Small intestine (tissue), 7 donors: ENCODE measurements around the gene ST3GAL4. TPM values are rescaled to one million over a fixed set of nuclear protein-coding genes. Genes with fewer than 3 reads are reported as not detected.
"Not testable (repeated sequence)": the region's sequence is repeated elsewhere in the genome, so short reads cannot be mapped to it uniquely, and the experiment has no call there.

Experiments
- DNase-seq, 2 donors: peaks; one replicate each; pipeline versions ENCODE4 v3.0.0 to v3.0.0-alpha.2; 2013
- FAIRE-seq: peaks from 2 replicates; lab custom pipeline; 2012; peaks lifted over from hg19 to GRCh38; lab: Jason Lieb, UNC
- H3K27ac ChIP-seq, 3 donors: one replicate each; pipeline ENCODE4 v1.5.1; 2013; ENCODE audit warnings: low read length in 2 of 3, mild to moderate bottlenecking in 2 of 3, control low read depth in 1 of 3, inconsistent platforms in 1 of 3, low read depth in 1 of 3, moderate library complexity in 1 of 3
- H3K27me3 ChIP-seq, 3 donors: one replicate each; pipeline ENCODE4 v1.6.1; 2013; ENCODE audit warnings: low read length in 3 of 3, inconsistent platforms in 1 of 3; ENCODE audit not compliant: control insufficient read depth in 3 of 3, insufficient read depth in 3 of 3
- H3K36me3 ChIP-seq, 3 donors: one replicate each; pipeline ENCODE4 v1.6.1; 2013; ENCODE audit warnings: low read length in 3 of 3, inconsistent platforms in 1 of 3, low read depth in 1 of 3, mild to moderate bottlenecking in 1 of 3, moderate library complexity in 1 of 3; ENCODE audit not compliant: control insufficient read depth in 3 of 3, insufficient read depth in 2 of 3
- H3K4me1 ChIP-seq, 3 donors: one replicate each; pipeline ENCODE4 v1.6.1; 2013; ENCODE audit warnings: low read length in 2 of 3, inconsistent platforms in 1 of 3, low read depth in 1 of 3, mild to moderate bottlenecking in 1 of 3, moderate library complexity in 1 of 3; ENCODE audit not compliant: control insufficient read depth in 3 of 3, insufficient read depth in 2 of 3
- H3K4me3 ChIP-seq, 3 donors: one replicate each; pipeline ENCODE4 v1.5.1; 2013; ENCODE audit warnings: low read length in 3 of 3, control low read depth in 1 of 3, inconsistent platforms in 1 of 3, low read depth in 1 of 3, mild to moderate bottlenecking in 1 of 3, moderate library complexity in 1 of 3
- H3K9me3 ChIP-seq, 2 donors: one replicate each; pipeline ENCODE4 v1.6.1; 2013; ENCODE audit warnings: low read depth in 1 of 2, low read length in 1 of 2; ENCODE audit not compliant: control insufficient read depth in 2 of 2, insufficient read depth in 1 of 2
- WGBS, 3 donors: extraction: QIAGEN DNeasy Blood & Tissue Kit; methylation state at CpG; one replicate each; pipeline ENCODE4 v1.1.7; 2013; 5-methylcytosine and 5-hydroxymethylcytosine counted together
- polyA plus RNA-seq, 4 donors: library from polyadenylated mRNA; stranded (reverse) in 3 of 4; unstranded in 1 of 4; fragments of 200-250 nt in 3 of 4; fragments of 120-200 nt in 1 of 4; gene quantifications; one replicate each; pipeline versions ENCODE4 v1.2.1 to v1.2.3, GENCODE V29; 2013
- donor health status: healthy with polysubstance abuse.
- donor health status: control.
- donor health status: control.
- donor health status: Bipolar disorder and iron deficiency.
- donor health status: healthy.

Gene ST3GAL4
- polyA plus RNA-seq, 4 donors, result 1.6 to 11.6 (median 4.0) TPM

DNA sequence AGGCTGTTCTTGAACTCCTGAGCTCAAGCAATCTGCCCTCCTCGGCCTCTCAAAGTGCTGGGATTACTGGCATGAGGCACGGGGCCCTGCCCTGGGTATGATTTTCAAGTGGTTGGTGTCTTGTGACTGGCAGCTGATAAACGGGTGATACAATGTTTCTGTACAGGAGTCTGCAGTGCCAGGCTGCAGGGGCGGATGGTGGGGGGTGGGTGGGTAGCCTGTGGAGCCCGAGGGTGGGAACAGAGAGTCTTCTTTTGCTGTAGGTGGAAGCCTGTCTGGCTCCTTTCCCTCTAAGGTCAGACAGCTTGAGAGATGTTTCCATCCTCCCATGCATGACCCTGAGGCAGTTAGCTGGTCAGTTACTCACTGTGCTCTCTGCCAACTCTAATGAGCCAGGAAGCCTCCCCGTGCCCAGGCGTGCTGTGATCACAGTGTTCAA is 39.2 kb downstream of the ST3GAL4 start:
- not testable (repeated sequence) for H3K9me3 ChIP-seq, DNase-seq, FAIRE-seq, H3K27me3 ChIP-seq, H3K4me3 ChIP-seq, H3K27ac ChIP-seq, H3K4me1 ChIP-seq
- WGBS, 3 donors, result 64 to 78% (median 65%) methylated on average over 5 to 6 of the region's 7 CpGs
- H3K36me3 ChIP-seq, result peaks cover 0 to 10% (median 0%) of the 10 kb centered on the region in 3 donors

DNA sequence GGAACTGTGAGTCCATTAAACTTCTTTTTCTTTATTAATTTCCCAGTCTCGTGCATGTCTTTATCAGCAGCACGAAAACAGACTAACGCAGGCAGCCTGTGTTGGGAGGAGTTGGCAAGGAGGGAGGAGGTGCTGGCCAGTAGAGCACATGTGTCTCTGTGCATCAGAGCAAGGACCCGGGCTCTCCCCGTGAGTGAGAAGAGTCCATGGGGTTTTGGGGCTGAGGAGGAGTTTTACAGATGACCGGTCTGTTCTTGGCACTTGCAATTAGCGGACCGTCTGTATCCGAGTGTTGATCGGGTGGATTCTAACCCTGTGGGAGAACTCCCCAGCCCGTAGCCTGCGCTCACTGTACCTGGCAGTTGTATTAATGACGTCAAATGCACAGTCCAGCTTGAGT is 40.3 kb downstream of the ST3GAL4 start:
- not testable (repeated sequence) for H3K4me1 ChIP-seq, FAIRE-seq, DNase-seq, H3K27ac ChIP-seq, H3K4me3 ChIP-seq, H3K27me3 ChIP-seq, H3K9me3 ChIP-seq
- 78 to 88% (median 85%) methylated on average over 8 to 10 of the region's 13 CpGs for WGBS, 3 donors
- H3K36me3 ChIP-seq, result peaks cover 0 to 10% (median 0%) of the 10 kb centered on the region in 3 donors

DNA sequence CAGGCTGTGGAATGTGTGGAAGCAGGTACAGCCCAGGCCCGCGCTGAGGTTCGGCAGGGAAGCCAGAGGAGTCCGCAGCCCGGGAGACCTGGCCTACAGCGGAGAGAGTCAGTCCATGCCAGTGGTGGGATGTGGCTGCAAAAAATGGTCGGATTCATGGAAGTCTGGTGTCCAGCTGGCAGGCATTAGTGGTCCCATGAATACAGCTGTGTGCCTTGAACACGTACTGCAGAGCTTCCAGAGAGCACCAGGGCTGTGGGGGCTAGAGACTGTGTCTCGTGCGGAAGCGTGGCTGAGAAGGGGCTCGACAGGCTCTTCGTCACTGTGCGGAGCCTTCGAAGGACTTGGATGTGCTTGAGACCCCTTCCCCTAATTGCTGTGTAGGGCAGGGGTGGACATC is 40.8 kb downstream of the ST3GAL4 start:
- not testable (repeated sequence) for DNase-seq, H3K9me3 ChIP-seq, FAIRE-seq, H3K4me3 ChIP-seq, H3K4me1 ChIP-seq, H3K27ac ChIP-seq, H3K27me3 ChIP-seq
- peaks cover 0 to 10% (median 0%) of the 10 kb centered on the region in 3 donors for H3K36me3 ChIP-seq
- WGBS, 3 donors, result 85 to 91% (median 87%) methylated on average over 9 to 15 of the region's 15 CpGs

DNA sequence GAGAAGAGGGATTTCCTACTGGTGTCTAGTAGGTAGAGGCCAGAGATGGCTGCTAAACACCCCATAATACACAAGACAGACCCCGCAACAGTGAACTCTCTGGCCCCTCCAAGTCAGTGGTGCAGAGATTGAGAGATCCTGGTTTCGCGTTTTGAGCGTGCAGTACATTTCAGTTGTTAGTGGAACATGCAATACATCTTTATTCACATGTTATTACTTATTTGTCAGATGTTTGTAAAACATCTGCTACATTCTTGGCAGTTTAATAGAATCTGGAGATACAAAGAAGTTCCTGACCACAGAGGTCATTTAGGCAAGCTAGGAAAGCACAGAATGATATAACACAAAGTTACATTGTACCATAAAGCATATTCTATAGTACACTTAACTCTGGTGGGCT is 41.5 kb downstream of the ST3GAL4 start:
- H3K9me3 ChIP-seq, result peaks cover 0 to 5% of the 10 kb centered on the region in 2 donors
- 67 to 87% (median 87%) methylated on average over 4 of the region's 4 CpGs for WGBS, 3 donors
- H3K4me1 ChIP-seq, result no peaks in the 10 kb centered on the region
- no peak overlapping the region for H3K4me3 ChIP-seq
- DNase-seq, result no peak
- no peak overlapping the region for H3K27ac ChIP-seq
- H3K27me3 ChIP-seq, result no peaks in the 10 kb centered on the region
- H3K36me3 ChIP-seq, result peaks cover 0 to 10% (median 0%) of the 10 kb centered on the region in 3 donors
- FAIRE-seq, result no peak

DNA sequence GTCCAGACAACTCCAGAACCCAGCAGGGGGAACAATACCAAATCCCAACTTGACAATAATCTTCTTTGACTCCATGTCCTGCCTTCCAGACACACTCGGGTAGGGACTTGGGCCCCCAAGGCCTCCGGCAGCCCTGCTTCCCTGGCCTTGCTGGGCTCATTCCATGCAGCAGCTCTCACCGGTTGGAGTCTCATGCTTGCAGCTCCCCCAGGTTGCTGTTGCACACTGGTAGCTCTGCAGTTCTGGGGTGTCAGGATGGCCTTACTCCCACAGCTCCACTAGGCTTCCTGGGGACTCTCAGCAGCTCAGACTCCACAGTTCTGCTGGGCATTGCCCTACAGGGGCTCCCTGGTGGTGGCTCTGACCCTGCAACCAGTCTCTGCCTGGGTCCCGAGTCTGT is 42.8 kb downstream of the ST3GAL4 start:
- FAIRE-seq (no peak), DNase-seq (no peak)
- Histone ChIP-seq H3K4me1 (no peaks in the 10 kb centered on the region), H3K36me3 (peaks cover 0 to 12% (median 0%) of the 10 kb centered on the region in 3 donors), H3K27ac (no peak overlapping the region), H3K27me3 (no peaks in the 10 kb centered on the region), H3K4me3 (no peak overlapping the region), H3K9me3 (peaks cover 0 to 5% of the 10 kb centered on the region in 2 donors)
- 92 to 94% (median 94%) methylated on average over 4 of the region's 4 CpGs for WGBS, 3 donors

DNA sequence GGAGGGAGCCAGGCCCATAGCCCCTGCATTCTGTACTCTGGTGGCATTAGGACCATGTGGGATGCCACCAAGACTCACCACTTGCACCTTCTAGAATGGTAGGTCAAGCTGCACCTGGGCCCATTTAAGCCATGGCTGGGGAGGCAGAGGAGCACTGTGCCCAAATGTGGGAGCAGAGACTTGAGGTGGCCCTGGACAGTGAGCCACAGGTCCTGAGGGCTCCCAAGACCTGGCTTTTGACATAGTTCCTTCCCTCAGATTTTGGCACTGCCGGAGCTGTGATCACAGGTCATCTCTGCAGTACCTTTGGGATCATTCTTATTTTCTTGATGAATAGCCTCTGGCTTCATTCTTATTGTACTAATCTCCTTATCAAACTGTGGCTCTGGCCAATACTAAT is 43.2 kb downstream of the ST3GAL4 start:
- Histone ChIP-seq H3K27ac (no peak overlapping the region), H3K36me3 (peaks cover 0 to 12% (median 0%) of the 10 kb centered on the region in 3 donors), H3K4me3 (no peak overlapping the region), H3K4me1 (no peaks in the 10 kb centered on the region), H3K27me3 (no peaks in the 10 kb centered on the region), H3K9me3 (peaks cover 0 to 5% of the 10 kb centered on the region in 2 donors)
- WGBS, 3 donors, result 83 to 94% (median 93%) methylated on average over 1 of the region's 1 CpG
- no peak for FAIRE-seq
- DNase-seq, result no peak

DNA sequence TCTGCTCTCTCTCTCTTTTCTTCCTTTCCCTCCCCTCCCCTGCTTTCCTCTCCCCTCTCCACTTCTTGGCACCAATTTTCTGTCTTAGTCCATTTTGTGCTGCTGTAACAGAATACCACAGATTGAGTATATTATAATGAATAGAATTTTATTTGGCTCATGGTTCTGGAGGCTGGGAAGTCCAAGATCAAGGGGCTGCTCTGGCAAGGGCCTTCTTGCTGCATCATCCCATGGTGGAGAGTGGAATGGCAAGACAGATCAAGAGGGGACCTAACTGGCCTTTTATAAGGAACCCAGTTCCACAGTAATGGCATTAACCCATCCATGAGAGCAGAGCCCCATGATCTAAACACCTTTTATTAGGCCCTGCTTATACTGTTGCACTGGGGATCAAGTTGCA is 44.5 kb downstream of the ST3GAL4 start:
- Histone ChIP-seq H3K9me3 (peaks cover 0 to 5% of the 10 kb centered on the region in 2 donors), H3K27ac (no peak overlapping the region), H3K4me1 (no peaks in the 10 kb centered on the region), H3K4me3 (no peak overlapping the region), H3K27me3 (no peaks in the 10 kb centered on the region), H3K36me3 (peaks cover 0 to 18% (median 0%) of the 10 kb centered on the region in 3 donors)
- FAIRE-seq (no peak), DNase-seq (no peak)

DNA sequence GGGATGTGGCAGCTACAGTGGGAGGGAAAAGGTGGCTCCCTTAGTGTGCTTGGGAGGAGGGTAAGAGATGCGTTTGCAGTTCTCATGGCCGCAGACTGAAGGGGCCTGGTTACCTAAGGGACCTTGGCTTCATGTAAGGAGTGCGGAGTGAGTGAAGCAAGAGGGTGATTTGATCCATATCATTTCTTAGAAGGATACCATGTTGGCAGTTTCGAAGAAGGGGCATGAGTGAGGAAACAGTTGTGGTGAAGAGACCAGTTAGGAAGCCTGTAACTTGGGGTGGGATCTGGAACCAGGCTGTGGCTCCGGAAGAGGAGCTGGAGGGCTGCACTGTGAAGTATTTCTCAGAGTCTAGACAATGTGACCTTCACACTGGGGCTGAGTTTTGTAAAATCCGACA is 45.0 kb downstream of the ST3GAL4 start:
- Histone ChIP-seq H3K27me3 (no peaks in the 10 kb centered on the region), H3K4me1 (no peaks in the 10 kb centered on the region), H3K4me3 (no peak overlapping the region), H3K27ac (no peak overlapping the region), H3K9me3 (peaks cover 0 to 5% of the 10 kb centered on the region in 2 donors), H3K36me3 (peaks cover 0 to 22% (median 0%) of the 10 kb centered on the region in 3 donors)
- DNase-seq (no peak), FAIRE-seq (no peak)
- 90 to 94% (median 90%) methylated on average over 6 of the region's 6 CpGs for WGBS, 3 donors

DNA sequence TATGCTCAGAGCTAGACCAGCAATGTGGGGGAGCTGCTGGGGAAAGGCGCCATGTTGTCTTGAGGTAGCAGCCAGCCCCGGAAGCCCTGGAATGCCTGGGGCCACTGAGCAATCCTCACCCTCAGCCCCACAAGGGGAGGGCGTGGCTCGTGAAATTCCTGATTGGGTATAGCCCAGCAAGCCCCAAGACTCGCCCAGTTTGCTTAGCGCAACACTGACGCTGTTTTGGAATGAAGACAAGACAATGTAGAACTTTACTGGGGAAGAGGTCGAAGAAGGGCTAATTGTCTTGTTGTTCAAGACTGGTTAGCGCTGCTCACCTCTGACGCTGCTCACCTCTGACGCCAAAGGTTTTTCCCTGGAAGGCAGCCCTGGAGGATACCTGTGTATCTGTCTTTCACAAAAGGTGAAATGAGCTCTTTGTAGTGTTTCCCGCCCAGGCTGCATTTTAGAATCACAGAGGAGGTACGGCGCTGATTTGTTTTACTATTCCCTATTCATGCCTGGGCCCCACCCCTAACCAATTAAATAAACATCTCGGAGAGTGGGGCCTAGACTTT is 47.6 kb downstream of the ST3GAL4 start:
- Histone ChIP-seq H3K4me3 (no peak overlapping the region), H3K9me3 (peaks cover 0 to 5% of the 10 kb centered on the region in 2 donors), H3K36me3 (peaks cover 0 to 44% (median 0%) of the 10 kb centered on the region in 3 donors), H3K27me3 (no peaks in the 10 kb centered on the region), H3K27ac (no peak overlapping the region), H3K4me1 (no peaks in the 10 kb centered on the region)
- FAIRE-seq (no peak), DNase-seq (no peak)
- 62 to 84% (median 77%) methylated on average over 15 of the region's 15 CpGs for WGBS, 3 donors
